NCI-H446 treated with DMSO at 0.1 percent for 48 hours (cell line): ENCODE data around the gene IGSF9.

Experiments
- DNase-seq: peaks from one replicate; lab custom pipeline; 2025; lab: John Stamatoyannopoulos, UW

Gene IGSF9

DNA sequence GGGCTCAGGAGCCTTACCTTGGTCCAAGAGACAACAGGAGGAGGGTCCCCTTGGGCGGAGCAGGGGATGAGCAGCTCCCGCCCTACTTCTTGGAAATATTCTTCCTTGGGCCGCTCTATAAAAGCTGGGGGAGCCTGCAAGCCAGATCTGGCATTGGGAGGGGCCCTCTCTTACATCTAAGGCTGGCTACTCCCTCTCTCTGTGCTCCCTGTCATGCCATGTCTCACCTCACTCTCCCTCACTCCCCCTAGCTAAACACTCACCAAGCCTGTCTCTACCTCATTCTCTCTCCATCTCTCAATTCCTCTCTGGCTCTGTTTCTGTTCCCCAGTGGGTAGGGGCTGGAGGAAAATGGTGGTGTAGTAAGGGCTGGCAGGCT, 13.6 kb downstream of the IGSF9 start:
- no peak for DNase-seq

GRCh38 chr1:159931101-159931794, 14.2 kb downstream of the IGSF9 start:
- DNase-seq, result no peak

- no peak for DNase-seq
Measured at GRCh38 chr1:159930634-159931033, 14.8 kb downstream of the IGSF9 start.

DNA sequence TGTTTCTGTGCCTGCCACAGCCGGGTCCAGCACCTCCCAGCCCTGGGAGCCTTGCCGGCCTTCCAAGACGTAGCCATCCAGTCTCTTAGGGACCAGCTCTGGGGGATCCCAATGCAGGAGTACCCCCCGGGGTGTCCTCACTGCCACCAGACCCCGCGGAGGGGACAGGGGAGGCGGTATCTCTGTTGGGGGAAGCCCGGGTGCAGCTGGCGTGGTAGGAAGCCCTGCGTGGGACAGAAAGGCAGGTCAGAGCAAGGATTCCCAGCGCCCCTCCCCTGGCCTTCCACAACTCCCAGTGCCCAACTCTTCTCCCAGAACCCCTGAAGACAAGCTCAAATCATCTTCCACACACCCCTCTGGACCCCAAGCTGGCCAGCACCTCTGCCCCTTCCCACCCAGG, 15.2 kb downstream of the IGSF9 start:
- DNase-seq, result no peak

DNA sequence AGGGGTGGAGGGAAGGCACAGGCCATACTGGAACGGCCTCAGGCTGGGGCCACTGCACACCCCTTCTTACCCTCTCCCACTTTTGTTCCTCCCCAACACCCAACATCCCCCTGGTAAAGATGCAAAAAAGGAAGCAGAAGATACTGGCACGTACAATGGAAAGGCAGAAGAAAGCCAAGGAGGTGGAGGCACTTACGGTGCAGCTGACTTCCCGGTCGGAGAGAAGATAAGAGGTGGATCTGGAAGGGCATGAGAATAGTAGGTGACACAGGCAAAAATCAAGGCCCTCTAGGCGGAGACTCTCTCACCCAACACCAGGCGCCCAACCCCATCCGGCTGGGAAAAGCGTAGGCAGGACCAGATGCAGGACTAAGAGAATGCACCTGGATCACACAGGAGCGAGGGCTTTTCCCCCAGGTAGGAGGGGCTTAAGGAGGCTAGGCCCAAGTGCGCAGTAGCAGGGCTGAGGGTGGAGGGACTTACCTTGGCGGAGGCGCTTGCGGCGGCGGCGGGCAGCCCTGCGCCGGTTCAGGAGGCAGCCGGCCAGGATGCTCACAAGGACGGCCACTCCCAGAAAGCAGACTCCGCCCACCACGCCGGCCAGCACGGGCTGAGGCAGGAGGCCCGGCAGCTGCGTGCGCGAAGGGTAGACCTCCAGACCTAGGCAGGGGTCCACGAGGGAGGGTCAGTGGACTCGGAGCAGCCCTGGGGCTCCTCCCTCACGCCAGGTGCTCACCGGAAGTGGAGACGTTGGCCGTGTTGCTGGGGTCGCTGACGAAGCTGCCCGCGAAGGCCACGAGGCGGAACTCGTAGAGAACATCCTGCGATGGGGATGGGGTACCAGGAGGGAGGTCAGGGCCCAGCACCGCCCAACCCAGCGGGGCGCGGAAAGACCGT, 16.0 kb downstream of the IGSF9 start:
- DNase-seq, result no peak

DNA sequence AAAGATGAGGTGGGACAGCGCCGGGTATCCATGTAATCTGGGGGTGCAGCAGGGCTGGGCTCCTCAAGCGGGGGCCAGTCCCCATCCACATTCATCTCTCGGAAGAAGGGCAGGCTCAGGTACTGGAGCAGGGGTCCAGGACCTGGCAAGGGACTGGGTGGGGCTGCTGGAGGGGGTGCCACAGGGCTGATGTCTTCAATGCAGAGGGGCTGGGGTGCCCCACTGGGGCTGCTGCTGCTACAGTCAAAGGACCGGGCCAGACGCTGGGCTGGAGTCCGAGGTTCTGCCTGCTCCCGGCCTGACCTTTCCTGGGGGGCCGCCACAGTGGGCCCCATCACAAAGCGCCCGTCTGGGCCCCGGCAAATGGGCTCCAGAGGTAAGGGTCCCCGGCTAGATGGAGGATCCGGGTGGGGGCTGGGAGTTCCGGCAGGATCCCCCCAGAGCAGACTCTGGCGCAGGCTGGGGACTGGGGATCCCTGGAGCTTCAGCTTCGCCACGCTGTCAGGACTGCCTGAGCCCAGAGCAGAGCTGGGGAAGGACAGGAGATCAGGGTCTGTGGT, 16.8 kb downstream of the IGSF9 start:
- no peak for DNase-seq

DNA sequence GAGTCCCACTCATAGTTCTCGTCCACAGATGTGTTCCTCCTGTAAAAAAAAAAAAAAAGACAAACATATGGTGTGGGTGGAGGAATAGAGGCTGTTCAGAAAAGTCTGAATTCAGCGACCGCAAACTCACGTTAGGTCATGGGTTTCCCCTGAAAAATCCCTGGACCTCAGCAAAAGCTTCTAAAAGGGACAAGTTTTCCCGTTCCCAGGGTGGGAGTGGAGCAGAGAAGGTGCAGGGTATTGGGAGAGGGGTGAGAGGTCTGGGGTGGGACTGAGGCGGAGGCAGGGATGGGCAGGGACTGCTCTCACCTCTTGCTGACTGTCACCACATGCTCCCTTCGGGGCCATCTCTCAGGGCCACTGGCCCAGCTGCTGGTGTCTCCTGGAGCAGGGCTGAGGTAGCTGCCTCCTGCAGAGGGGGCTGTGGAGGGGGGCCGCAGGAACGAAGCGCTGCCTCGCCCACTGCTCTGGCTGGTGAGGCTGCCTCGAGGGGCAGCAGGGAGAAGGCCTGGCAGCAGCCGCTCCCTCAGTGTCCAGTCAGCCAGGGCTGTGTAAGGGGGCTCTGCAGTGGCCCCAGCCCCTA, 17.5 kb downstream of the IGSF9 start:
- DNase-seq, result no peak

- no peak for DNase-seq
Measured at GRCh38 chr1:159927211-159927848, 18.1 kb downstream of the IGSF9 start.

GRCh38 chr1:159925719-159926078, 19.7 kb downstream of the IGSF9 start:
- no peak for DNase-seq

GRCh38 chr1:159924791-159925718, 20.4 kb downstream of the IGSF9 start, which contains the start of gene TAGLN2:
Gene TAGLN2, minus strand, starts transcription at chr1:159925507. Its CDS starts 4,998 bp downstream, at chr1:159920509.
- DNase-seq, result peak; percentile 69

DNA sequence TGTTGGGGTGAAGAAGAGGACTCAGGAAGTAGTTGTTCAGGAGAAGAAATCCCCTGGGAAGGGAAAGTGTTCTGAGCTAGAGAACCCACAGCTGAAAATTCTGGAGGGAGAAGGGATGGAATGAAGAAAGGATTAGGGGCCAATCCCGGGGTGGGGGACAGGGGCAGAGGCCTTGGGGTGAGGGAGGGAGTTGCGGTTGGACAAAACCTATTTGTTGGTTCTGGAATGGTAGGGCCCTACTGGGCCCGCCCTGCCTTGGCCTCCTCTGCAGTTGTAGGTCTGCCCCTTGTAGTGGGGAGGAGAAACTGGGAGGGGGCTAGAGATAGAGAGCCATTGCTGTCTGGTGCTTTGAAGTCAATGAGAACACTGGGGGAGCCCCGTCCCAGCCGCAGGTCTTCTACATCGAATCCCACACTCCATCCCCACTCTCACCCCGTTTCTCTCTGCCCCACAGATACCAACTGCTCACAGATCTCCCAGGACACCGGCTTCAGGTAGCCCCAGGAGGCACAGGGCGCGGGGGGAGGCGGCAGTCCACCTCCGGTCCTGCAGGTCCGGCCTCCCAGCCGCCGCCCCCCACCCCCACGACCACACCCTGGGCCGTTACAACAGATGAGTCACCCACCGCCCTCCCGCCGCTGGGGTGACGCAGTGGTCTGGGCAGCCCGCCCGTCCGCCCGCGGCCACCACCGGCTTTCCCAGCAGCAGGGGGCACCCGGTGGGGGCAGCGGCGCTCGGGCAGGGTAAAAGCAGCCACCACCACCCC, 21.2 kb downstream of the IGSF9 start:
- peak; percentile 54 for DNase-seq

- no peak for DNase-seq
Measured at GRCh38 chr1:159923203-159924024, 22.0 kb downstream of the IGSF9 start.

- DNase-seq, result no peak
Measured at GRCh38 chr1:159922511-159923202, 22.8 kb downstream of the IGSF9 start.

- DNase-seq, result no peak
Measured at GRCh38 chr1:159921700-159922504, 23.5 kb downstream of the IGSF9 start.

- DNase-seq, result no peak
Measured at GRCh38 chr1:159921251-159921650, 24.2 kb downstream of the IGSF9 start.

DNA sequence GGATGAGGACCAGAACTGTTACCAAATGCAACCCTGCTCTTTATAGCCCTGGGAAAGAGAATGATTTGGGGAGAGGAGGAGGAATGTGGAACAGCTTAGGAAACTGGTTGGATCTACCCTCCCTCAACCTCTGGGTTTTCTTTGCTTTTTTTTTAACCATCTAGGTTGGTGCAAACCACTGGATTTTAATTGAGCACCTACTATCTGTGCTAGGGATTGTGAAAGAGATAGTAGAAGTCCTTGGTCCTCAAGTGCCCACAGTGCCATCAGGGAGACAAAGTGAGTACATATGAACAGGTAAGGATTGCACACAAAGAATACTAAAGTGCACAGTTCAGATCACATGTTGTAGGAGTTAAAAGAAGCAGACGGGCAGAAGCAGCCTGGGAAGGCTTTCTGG, 24.8 kb downstream of the IGSF9 start:
- DNase-seq, result no peak

DNA sequence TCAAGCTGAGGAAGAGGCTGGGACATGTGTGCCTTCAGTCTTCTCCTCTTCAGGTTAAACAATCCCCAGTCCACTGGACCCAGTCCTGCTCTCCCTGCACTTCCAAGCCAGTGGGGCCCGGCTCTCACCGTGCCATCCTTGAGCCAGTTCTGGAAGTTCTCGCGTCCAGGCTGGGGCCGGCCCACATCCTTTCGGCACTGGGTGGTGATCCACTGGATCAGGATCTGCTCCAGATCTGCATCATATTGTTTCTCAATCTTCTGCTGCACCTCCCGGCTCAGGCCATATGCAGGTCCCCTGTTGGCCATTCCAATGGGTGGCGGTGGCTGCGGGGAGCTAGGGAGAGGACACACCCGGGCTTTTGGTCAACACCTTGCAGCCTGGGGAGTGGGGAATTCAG, 25.2 kb downstream of the IGSF9 start:
- no peak for DNase-seq
